B cell (primary cell): Measurements from ENCODE around the gene CLEC2B.

ENCODE experiments used
- EZH2 ChIP-seq: IDR thresholded peaks from 2 replicates; pipeline ENCODE4 v1.6.1; 2012; ENCODE audit warnings: borderline replicate concordance, low read depth, mild to moderate bottlenecking, moderate library complexity, low read length; ENCODE audit not compliant: insufficient read depth, poor library complexity, severe bottlenecking
- TF ChIP-seq, protein P1 (sequence below): fragments of 200-600 bp; IDR thresholded peaks from one replicate; pipeline ENCODE4 v1.8.0; 2022; ENCODE audit warnings: antibody characterized with exemption, mild to moderate bottlenecking

DNA sequence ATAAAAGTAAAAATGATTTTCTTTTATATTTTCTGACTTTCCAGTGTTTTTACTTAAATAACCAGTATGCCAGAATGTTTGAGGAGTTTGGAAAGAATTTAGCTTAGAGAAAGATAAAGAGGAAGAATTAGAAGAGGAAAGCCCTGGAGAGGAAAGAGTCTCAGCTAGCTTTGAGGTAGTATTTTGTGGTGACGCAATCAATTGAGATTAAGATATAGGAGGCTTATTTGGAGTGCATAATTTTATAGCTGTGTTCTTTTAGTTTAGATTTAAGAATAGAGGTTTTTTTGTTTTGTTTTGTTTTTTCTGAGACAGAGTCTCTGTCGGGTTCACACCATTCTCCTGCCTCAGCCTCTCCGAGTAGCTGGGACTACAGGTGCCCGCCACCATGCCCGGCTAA lies 18.1 kb downstream of the CLEC2B start:
- TF ChIP-seq, protein P1, sequence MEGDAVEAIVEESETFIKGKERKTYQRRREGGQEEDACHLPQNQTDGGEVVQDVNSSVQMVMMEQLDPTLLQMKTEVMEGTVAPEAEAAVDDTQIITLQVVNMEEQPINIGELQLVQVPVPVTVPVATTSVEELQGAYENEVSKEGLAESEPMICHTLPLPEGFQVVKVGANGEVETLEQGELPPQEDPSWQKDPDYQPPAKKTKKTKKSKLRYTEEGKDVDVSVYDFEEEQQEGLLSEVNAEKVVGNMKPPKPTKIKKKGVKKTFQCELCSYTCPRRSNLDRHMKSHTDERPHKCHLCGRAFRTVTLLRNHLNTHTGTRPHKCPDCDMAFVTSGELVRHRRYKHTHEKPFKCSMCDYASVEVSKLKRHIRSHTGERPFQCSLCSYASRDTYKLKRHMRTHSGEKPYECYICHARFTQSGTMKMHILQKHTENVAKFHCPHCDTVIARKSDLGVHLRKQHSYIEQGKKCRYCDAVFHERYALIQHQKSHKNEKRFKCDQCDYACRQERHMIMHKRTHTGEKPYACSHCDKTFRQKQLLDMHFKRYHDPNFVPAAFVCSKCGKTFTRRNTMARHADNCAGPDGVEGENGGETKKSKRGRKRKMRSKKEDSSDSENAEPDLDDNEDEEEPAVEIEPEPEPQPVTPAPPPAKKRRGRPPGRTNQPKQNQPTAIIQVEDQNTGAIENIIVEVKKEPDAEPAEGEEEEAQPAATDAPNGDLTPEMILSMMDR, result no peak
- no peak for TF ChIP-seq EZH2
